Right lobe of liver (tissue), 6 donors: Measurements from ENCODE around the gene CDK8. TPM values are rescaled to one million over a fixed set of nuclear protein-coding genes. Genes with fewer than 3 reads are reported as not detected.
A peak's percentile ranks its signal among the peaks of the same experiment; 100 is the strongest.

Experiments used
- ATAC-seq, 4 donors: fragments of 200-7000 bp; cut with Tn5 transposase; one replicate each; pipeline ENCODE4 v1.9.1; 2020; ENCODE audit warnings: mild to moderate bottlenecking in 4 of 4, moderate library complexity in 4 of 4
- DNase-seq, 3 donors: peaks; one replicate each; pipeline ENCODE4 v3.0.0-alpha.2; 2020
- H3K27ac ChIP-seq, 3 donors: fragments of 200-600 bp; one replicate each; pipeline ENCODE4 v1.8.0; 2022
- H3K27me3 ChIP-seq, 2 donors: fragments of 200-600 bp; one replicate each; pipeline ENCODE4 v1.8.0; 2022
- H3K36me3 ChIP-seq, 4 donors: fragments of 200-600 bp; sonication (generic) in 1 of 4; one replicate each; pipeline versions ENCODE4 v1.5.1 to v1.8.0; 2017 to 2022; ENCODE audit warnings: control low read depth in 1 of 4
- H3K4me1 ChIP-seq, 4 donors: fragments of 200-600 bp; sonication (generic) in 1 of 4; one replicate each; pipeline versions ENCODE4 v1.5.1 to v1.8.0; 2017 to 2022; ENCODE audit warnings: control low read depth in 1 of 4
- H3K4me3 ChIP-seq, 3 donors: fragments of 200-600 bp; one replicate each; pipeline ENCODE4 v1.8.0; 2022
- H3K9me3 ChIP-seq, 4 donors: fragments of 200-600 bp; sonication (generic) in 1 of 4; one replicate each; pipeline versions ENCODE4 v1.5.1 to v1.8.0; 2017 to 2022; ENCODE audit warnings: control low read depth in 1 of 4
- CTCF ChIP-seq, 4 donors: fragments of 200-600 bp in 3 of 4; fragments of 450-650 bp in 1 of 4; IDR thresholded peaks; one replicate each; pipeline versions ENCODE4 v1.5.1 to v1.8.0; 2016 to 2022; ENCODE audit warnings: antibody characterized with exemption in 4 of 4, mild to moderate bottlenecking in 2 of 4
- POLR2A ChIP-seq: fragments of 450-650 bp; IDR thresholded peaks from one replicate; pipeline ENCODE4 v1.6.1; 2017; ENCODE audit warnings: antibody characterized with exemption, mild to moderate bottlenecking
- WGBS: methylation state at CpG from one replicate; pipeline ENCODE4 v1.1.6; 2018; ENCODE audit warnings: low coverage, low lambda C conversion rate; ENCODE audit not compliant: insufficient coverage; ENCODE audit errors: missing lambda C conversion rate; 5-methylcytosine and 5-hydroxymethylcytosine counted together
- intact Hi-C, 2 donors: fragments of 100-400 bp; cut with DNase I; formaldehyde crosslinking; loops; one replicate each; pipeline versions ENCODE4 v1.11.2 to v1.14.1; 2022
- total RNA-seq, 6 experiments: library from RNA; depleted of rRNA in 2 of 6; stranded (reverse); fragments of >200 nt in 2 of 6; fragmentation: NEBNext Ultra II Directional in 3 of 6; extraction: Animal tissue kit (Norgen Biotek cat#: 25700) in 3 of 6; gene quantifications; one replicate each; pipeline versions ENCODE4 v1.1.0 to v1.2.4, GENCODE V29; 2016 to 2023
- donor health status: DM: no; HTN: yes; CAD: no.
- donor health status: DM: no; HTN: no; CAD: no.
- donor health status: DM: no; HTN: no; CAD: no.
- donor health status: DM: no; HTN: yes; CAD: no.
- donor health status: DM: no; HTN: yes; CAD: no.

The CDK8 gene
- total RNA-seq, 6 experiments from 2014 or later = 6.2 to 10.5 (median 7.7) TPM

DNA sequence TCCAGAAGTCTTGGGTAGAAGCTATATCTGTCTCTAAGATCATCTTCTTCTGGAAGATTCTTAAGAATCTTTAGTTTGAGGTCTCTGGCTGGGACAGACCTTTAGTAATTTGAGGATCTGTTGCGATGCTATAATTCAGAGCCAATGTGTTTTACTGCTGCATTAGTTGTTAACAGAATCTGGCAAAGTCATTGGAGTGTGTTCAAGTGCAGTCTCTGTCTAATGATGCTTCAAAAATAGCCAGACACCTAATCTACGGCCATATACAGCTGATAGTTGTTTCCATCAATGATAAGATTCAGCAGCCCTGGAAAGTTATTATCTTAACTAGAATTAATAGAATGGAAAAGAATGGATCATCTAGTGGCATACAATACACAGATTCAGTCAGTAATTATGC lies 72.6 kb downstream of the CDK8 start:
- Histone ChIP-seq H3K4me3 (no peak overlapping the region), H3K36me3 (no peaks in the 10 kb centered on the region), H3K4me1 (no peaks in the 10 kb centered on the region), H3K27me3 (no peaks in the 10 kb centered on the region), H3K27ac (no peak overlapping the region), H3K9me3 (no peaks in the 10 kb centered on the region)
- no peak for TF ChIP-seq CTCF (IDR thresholded peaks at IDR 0.05)
- no peak for TF ChIP-seq POLR2A
- intact Hi-C loops = no loop called here
- WGBS = 83% methylated on average over 2 of the region's 2 CpGs
- no peak for ATAC-seq
- DNase-seq = no peak

- 63% methylated on average over 1 of the region's 1 CpG for WGBS
- no peak overlapping the region for H3K4me3 ChIP-seq
- DNase-seq (no peak), ATAC-seq (no peak)
- no peak for TF ChIP-seq CTCF (IDR thresholded peaks at IDR 0.05)
- no peak for TF ChIP-seq POLR2A
- H3K4me1 ChIP-seq = no peaks in the 10 kb centered on the region
- H3K36me3 ChIP-seq = no peaks in the 10 kb centered on the region
- no peaks in the 10 kb centered on the region for H3K9me3 ChIP-seq
- no peaks in the 10 kb centered on the region for H3K27me3 ChIP-seq
- intact Hi-C loops = no loop called here
- no peak overlapping the region for H3K27ac ChIP-seq
Observed at GRCh38 chr13:26327940-26328725, 74.2 kb downstream of the CDK8 start.

DNA sequence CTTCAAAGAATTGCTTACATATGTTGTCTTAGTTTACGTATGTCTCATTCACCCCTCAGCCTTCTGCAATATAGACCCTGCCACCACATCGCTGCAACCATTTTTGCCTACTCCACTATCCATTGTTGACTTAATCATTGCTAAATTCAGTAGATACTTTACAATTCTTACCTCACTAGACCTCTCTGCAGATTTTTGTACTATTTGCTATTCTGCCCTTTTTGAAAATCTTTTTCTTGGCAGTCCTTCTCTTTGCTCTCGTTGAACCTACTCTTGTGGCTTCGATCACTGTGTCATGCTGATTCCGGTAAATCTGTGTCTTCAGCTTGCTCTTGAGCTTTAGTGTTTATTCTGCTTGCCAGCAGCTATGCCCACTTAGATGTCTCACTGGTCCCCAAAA lies 81.2 kb downstream of the CDK8 start:
- Histone ChIP-seq H3K4me1 (no peaks in the 10 kb centered on the region), H3K36me3 (no peaks in the 10 kb centered on the region), H3K4me3 (no peak overlapping the region), H3K27ac (no peak overlapping the region), H3K9me3 (no peaks in the 10 kb centered on the region), H3K27me3 (no peaks in the 10 kb centered on the region)
- TF ChIP-seq POLR2A (no peak), CTCF (IDR thresholded peaks at IDR 0.05) (no peak)
- 50% methylated on average over 5 of the region's 5 CpGs for WGBS
- no peak for DNase-seq
- intact Hi-C loops = no loop called here
- peak; percentile 22 to 68 (median 54) for ATAC-seq

DNA sequence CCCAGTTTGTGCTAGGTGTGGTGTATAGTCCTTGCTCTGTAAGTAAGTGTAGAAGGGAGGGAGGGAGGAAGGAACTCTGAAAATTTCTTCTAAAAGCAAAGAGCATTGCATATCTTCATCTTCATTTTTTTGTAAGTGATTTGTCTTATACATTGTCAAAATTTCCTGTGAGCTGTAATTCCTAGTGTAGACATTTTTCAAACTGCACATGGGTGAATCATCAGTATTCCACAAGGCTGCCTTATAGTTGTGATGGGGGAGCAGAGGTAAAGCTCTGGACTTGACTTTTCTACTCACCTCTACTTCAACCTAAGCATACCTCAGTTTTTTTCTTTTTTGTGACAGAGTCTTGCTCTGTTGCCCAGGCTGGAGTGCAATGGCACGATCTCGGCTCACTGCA lies 86.9 kb downstream of the CDK8 start:
- no peak for ATAC-seq
- Histone ChIP-seq H3K4me3 (no peak overlapping the region), H3K9me3 (no peaks in the 10 kb centered on the region), H3K27me3 (no peaks in the 10 kb centered on the region), H3K27ac (no peak overlapping the region), H3K4me1 (no peaks in the 10 kb centered on the region), H3K36me3 (no peaks in the 10 kb centered on the region)
- DNase-seq = no peak
- no peak for TF ChIP-seq CTCF (IDR thresholded peaks at IDR 0.05)
- no peak for TF ChIP-seq POLR2A
- 100% methylated on average over 2 of the region's 2 CpGs for WGBS
- intact Hi-C loops = no loop called here
